Measurements from ENCODE around the gene SRSF5. TPM values are rescaled to one million over a fixed set of nuclear protein-coding genes. Genes with fewer than 3 reads are reported as not detected.

Gene SRSF5
- total RNA-seq, 1 donor from 2014 or later = 156 TPM

- DNase-seq = peak; percentile 96
- peak; percentile 91 for ATAC-seq
- intact Hi-C loops (cut with micrococcal nuclease) = no loop called here
These were observed 542 bp downstream of the SRSF5 start for GRCh38 chr14:69767369-69767999.

GRCh38 chr14:69768873-69769272 lies 1.9 kb downstream of the SRSF5 start:
- DNase-seq (no peak), ATAC-seq (no peak)
- intact Hi-C loops (cut with micrococcal nuclease) = no loop called here

DNA sequence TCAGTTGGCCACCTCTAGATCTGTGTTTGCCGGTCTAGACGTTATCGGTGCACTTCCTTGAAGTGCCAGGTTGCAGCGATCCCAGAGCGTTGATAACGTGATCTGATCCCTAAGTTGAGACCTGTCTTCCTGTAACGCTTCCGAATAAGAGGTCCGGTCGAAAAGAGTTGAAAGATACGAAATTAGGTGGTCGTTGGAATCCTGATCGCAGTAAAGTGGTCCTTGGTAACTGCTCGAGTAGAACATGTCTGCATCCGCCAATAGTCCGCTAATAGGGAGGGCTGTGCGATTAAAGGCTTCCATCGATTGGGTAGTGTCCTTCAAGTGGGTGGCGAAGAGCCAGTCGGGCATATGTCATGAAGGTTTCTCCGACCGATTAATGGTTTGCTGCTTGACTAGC lies 2.7 kb downstream of the SRSF5 start:
- no peak for ATAC-seq
- intact Hi-C loops (cut with micrococcal nuclease) = no loop called here
- DNase-seq = no peak

GRCh38 chr14:69770559-69770958 lies 3.6 kb downstream of the SRSF5 start:
- intact Hi-C loops (cut with micrococcal nuclease) = no loop called here
- no peak for DNase-seq
- no peak for ATAC-seq

GRCh38 chr14:69771136-69771535 lies 4.2 kb downstream of the SRSF5 start:
- intact Hi-C loops (cut with micrococcal nuclease) = no loop called here
- ATAC-seq (no peak), DNase-seq (no peak)

DNA sequence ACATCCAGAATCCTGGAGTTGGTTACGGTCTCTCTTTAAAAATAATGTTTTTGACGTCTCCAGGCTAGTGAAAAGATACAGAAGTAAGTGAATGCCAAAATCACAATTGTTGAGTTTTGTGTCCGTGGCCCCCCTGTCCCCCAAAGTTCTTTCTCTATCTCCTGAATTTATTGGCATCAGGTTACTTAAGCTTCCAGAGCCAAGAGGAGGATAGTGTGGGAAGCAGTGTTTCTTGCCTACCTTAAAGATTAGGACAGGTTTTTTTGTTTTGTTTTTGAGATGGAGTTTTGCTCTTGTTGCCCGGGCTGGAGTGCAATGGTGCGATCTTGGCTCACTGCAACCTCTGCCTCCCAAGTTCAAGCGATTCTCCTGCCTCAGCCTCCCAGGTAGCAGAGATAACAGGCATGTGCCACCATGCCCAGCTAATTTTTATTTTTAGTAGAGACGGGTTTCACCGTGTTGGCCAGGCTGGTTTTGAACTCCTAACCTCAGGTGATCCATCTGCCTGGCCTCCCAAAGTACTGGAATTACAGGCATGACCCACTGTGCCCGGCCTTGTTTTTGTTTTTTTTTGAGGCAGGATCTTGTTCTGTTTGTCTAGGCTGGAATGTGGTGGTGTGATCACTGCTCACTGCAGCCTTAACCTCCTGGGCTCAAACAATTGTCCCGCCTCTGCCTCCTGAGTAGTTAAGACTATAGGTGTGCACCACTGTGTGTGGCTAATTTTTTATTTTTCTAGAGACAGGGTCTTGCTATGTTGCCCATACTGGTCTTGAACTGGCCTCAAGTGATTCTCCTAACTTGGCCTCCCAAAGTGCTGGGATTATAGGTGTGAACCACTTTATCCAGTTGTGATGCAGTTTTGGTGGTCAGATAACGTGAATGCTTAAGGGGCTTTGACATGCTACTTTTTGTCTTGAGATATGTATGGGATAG lies 5.4 kb downstream of the SRSF5 start:
- intact Hi-C loops (cut with micrococcal nuclease) = no loop called here
- ATAC-seq (no peak), DNase-seq (no peak)

- ATAC-seq (peak; percentile 8), DNase-seq (no peak)
- intact Hi-C loops (cut with micrococcal nuclease) = no loop called here
These were observed 6.8 kb downstream of the SRSF5 start for GRCh38 chr14:69773571-69774276.

GRCh38 chr14:69775012-69775411 lies 8.1 kb downstream of the SRSF5 start:
- intact Hi-C loops (cut with micrococcal nuclease) = no loop called here
- no peak for ATAC-seq
- DNase-seq = no peak

GRCh38 chr14:69776875-69777453 lies 10.0 kb downstream of the SRSF5 start:
- DNase-seq = no peak
- no peak for ATAC-seq
- intact Hi-C loops (cut with micrococcal nuclease) = no loop called here

GRCh38 chr14:69779088-69779487 lies 12.1 kb downstream of the SRSF5 start:
- intact Hi-C loops (cut with micrococcal nuclease) = no loop called here
- no peak for ATAC-seq
- no peak for DNase-seq

GRCh38 chr14:69780092-69780491 lies 13.2 kb downstream of the SRSF5 start:
- DNase-seq (no peak), ATAC-seq (no peak)
- intact Hi-C loops (cut with micrococcal nuclease) = no loop called here

DNA sequence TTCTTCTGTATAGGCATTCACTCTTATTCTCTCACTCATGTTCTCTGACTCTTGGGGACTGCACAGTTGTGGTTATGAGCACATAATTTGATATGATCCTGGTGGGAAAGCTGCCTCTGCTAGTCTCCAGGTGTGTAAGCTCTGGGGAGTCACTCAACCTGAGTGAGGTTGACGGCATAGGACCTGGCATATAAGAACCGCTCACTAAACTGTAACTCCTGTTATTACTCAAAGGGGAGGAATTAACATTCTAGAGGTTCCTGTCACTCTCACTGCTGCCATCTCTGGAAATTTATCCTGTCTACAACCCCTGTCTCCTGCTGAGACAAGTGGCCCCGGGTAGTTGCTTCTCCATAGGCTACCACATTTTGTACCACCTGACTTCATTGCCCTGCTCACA lies 14.0 kb downstream of the SRSF5 start:
- ATAC-seq = no peak
- DNase-seq = no peak
- intact Hi-C loops (cut with micrococcal nuclease) = no loop called here

DNA sequence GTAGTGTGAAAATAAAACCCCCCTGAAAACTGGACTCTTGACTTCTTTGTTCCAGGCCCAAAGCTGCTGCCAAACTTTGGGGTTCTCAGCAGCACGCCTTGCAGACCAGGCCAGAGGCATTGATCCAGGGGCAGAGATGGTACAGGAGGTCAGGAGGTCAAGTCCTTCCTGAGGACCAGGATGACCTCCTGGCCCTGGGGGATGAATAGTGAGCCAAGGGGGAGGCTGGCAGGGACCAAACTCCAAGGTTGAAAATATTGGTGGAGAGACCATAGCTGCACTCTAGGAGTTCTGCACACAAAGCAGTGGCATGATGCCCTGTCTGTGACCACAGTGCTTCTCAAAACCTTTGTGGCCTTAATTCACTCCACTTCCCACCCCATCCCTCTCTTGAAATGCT lies 18.0 kb downstream of the SRSF5 start:
- intact Hi-C loops (cut with micrococcal nuclease) = no loop called here
- DNase-seq (no peak), ATAC-seq (no peak)

DNA sequence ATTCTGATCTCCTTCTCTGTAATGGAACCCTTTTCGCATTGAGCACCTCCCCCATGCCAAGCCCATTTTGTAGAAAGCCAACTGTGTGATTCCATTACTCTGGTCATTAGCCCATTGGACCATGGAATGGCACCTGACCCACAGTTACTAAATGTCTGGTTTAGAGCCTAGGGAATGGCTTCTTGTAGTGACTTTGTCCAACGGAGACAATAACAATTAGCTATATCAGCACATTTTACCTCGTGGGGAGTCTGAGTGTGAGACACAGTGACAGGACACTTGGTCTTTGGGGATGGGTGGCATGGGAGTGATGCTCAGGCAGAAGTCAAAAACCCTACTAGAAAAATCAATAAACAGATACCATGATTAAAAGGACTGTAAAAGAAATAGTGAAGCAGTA lies 19.7 kb downstream of the SRSF5 start:
- intact Hi-C loops (cut with micrococcal nuclease) = no loop called here

GRCh38 chr14:69789118-69789640 lies 22.2 kb downstream of the SRSF5 start:
- no peak for DNase-seq
- intact Hi-C loops (cut with micrococcal nuclease) = no loop called here

More for the DNA sequence above, 19.7 kb downstream of the SRSF5 start:
- DNase-seq (no peak), ATAC-seq (no peak)

DNA sequence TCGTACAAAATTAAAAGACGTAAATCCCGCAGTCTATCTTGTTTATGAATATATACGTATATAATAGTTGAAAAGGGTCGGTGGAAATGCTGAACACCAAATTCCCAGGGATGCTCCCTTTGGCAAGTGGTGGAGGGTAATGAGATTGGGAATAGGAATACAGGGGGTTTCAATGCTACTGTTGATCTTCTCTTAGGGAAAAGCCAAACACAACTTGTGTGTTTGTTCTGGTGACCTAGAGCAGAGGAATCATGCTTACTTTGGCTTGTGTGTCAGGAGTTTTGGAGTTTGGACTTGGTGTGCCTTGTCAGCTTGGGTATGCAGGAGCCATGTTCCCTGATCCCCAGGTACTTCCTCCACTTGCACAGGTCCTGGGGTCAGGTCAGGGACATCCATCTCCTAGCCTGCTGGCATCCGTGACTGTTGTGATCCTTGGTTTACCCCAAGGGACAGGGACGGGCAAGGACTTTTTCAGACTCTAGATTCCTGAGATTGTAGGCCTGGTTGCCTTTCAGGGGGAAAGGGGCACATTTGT lies 26.0 kb downstream of the SRSF5 start:
- no peak for DNase-seq
- no peak for ATAC-seq
- intact Hi-C loops (cut with micrococcal nuclease) = no loop called here

More at GRCh38 chr14:69789118-69789640, 22.2 kb downstream of the SRSF5 start:
- no peak for ATAC-seq

- no peak for ATAC-seq
- intact Hi-C loops (cut with micrococcal nuclease) = no loop called here
- DNase-seq = no peak
These were observed 27.8 kb downstream of the SRSF5 start for GRCh38 chr14:69794791-69795190.

DNA sequence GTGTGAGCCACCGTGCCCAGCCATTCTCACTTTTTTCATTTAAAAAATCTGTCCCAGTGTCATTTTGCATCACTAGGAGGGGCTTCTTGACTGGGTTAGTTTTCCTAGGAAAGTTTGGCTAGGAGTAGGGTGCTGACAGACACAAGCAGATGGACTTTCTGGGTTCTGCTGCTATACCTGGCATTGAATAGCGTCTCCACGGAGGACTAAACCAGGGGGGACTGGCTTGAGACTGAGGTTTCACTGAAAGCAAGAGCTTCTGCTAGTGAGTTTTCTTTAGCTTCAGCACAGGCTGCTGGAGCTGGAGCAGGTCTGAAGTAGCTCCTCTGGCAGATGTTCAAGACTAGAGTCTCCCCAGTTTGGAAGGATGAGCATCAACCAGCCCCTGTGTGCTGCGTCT lies 28.7 kb downstream of the SRSF5 start:
- intact Hi-C loops (cut with micrococcal nuclease) = no loop called here
- DNase-seq (no peak), ATAC-seq (no peak)

- intact Hi-C loops (cut with micrococcal nuclease) = no loop called here
- no peak for DNase-seq
- ATAC-seq = peak; percentile 60
These were observed 30.0 kb downstream of the SRSF5 start, which contains the start of gene SLC10A1 for GRCh38 chr14:69796797-69797500. Gene SLC10A1 (minus strand): TSS chr14:69797241. CDS start chr14:69797155, 86 bp downstream.
